NCI-H345 (cell line): ENCODE results near the gene IRAK1.

Experiments
- DNase-seq: peaks from one replicate; lab custom pipeline; 2025; lab: John Stamatoyannopoulos, UW

Gene IRAK1

GRCh38 chrX:154019633-154020528, at the start of gene IRAK1:
TSS of gene IRAK1 (minus strand) at chrX:154019902. CDS start at chrX:154019812, 90 bp downstream.
- DNase-seq = peak; percentile 47

GRCh38 chrX:154068560-154068959, 48.9 kb upstream of the IRAK1 start:
- DNase-seq = no peak

- no peak for DNase-seq
Observed at GRCh38 chrX:154064637-154065435, 45.1 kb upstream of the IRAK1 start.

GRCh38 chrX:154063234-154063633, 43.5 kb upstream of the IRAK1 start:
- DNase-seq = no peak

GRCh38 chrX:154061801-154062200, 42.1 kb upstream of the IRAK1 start:
- DNase-seq = no peak

GRCh38 chrX:154059729-154060245, 40.1 kb upstream of the IRAK1 start:
- DNase-seq = no peak

- no peak for DNase-seq
Observed at GRCh38 chrX:154059231-154059630, 39.5 kb upstream of the IRAK1 start.

- no peak for DNase-seq
Observed at GRCh38 chrX:154058214-154058997, 38.7 kb upstream of the IRAK1 start.

GRCh38 chrX:154057791-154058190, 38.1 kb upstream of the IRAK1 start:
- no peak for DNase-seq

- DNase-seq = no peak
Observed at GRCh38 chrX:154056770-154057241, 37.1 kb upstream of the IRAK1 start.

- DNase-seq = peak; percentile 9
Observed at GRCh38 chrX:154051201-154051810, 31.6 kb upstream of the IRAK1 start.

- DNase-seq = no peak
Observed at GRCh38 chrX:154050113-154050495, 30.4 kb upstream of the IRAK1 start.

- no peak for DNase-seq
Observed at GRCh38 chrX:154049209-154050112, 29.8 kb upstream of the IRAK1 start.

- DNase-seq = no peak
Observed at GRCh38 chrX:154048398-154048797, 28.7 kb upstream of the IRAK1 start.

- no peak for DNase-seq
Observed at GRCh38 chrX:154046940-154047610, 27.4 kb upstream of the IRAK1 start.

GRCh38 chrX:154046031-154046781, 26.5 kb upstream of the IRAK1 start:
- DNase-seq = peak; percentile 66

- no peak for DNase-seq
Observed at GRCh38 chrX:154044091-154044490, 24.4 kb upstream of the IRAK1 start.

GRCh38 chrX:154043003-154043763, 23.5 kb upstream of the IRAK1 start:
- DNase-seq = no peak
